GM23338 (cell line): ENCODE results near the gene COG6. TPM values are rescaled to one million over a fixed set of nuclear protein-coding genes. Genes with fewer than 3 reads are reported as not detected.

ENCODE experiments used
- ATAC-seq: fragments of 200-7000 bp; cut with Tn5 transposase; 3 replicates; pipeline ENCODE4 v1.9.1; 2020
- DNase-seq: peaks from one replicate; pipeline ENCODE4 v3.0.0-alpha.2; 2015; ENCODE audit warnings: low spot score
- H2AFZ ChIP-seq: fragments of 200-600 bp; sonication (generic); 2 replicates; pipeline ENCODE4 v1.8.0; 2016; ENCODE audit warnings: antibody characterized with exemption, mild to moderate bottlenecking, moderate library complexity
- H3F3A ChIP-seq: fragments of 200-600 bp; sonication (generic); replicated peaks from 2 replicates; pipeline ENCODE4 v1.8.0; 2017; ENCODE audit warnings: antibody characterized with exemption, mixed run types, low read depth
- H3K27ac ChIP-seq: fragments of 200-600 bp; sonication (generic); 2 replicates; pipeline ENCODE4 v1.6.1; 2016; ENCODE audit warnings: low read depth
- H3K27me3 ChIP-seq: fragments of 200-600 bp; sonication (generic); 2 replicates; pipeline ENCODE4 v1.8.0; 2016; ENCODE audit warnings: mild to moderate bottlenecking, mixed run types, moderate library complexity; ENCODE audit not compliant: insufficient read depth
- H3K36me3 ChIP-seq: fragments of 200-600 bp; sonication (generic); 2 replicates; pipeline ENCODE4 v1.8.0; 2016; ENCODE audit warnings: mild to moderate bottlenecking; ENCODE audit not compliant: insufficient read depth
- H3K4me1 ChIP-seq: fragments of 200-600 bp; sonication (generic); 2 replicates; pipeline ENCODE4 v1.8.0; 2016; ENCODE audit warnings: mild to moderate bottlenecking, moderate library complexity; ENCODE audit not compliant: insufficient read depth
- H3K4me2 ChIP-seq: fragments of 200-600 bp; sonication (generic); 2 replicates; pipeline ENCODE4 v1.7.1; 2017; ENCODE audit warnings: mixed run types
- H3K4me3 ChIP-seq: fragments of 200-600 bp; sonication (generic); 2 replicates; pipeline ENCODE4 v1.6.1; 2016; ENCODE audit warnings: mixed run types
- H3K79me2 ChIP-seq: fragments of 200-600 bp; sonication (generic); replicated peaks from 2 replicates; pipeline ENCODE4 v1.8.0; 2017; ENCODE audit warnings: mild to moderate bottlenecking; ENCODE audit not compliant: insufficient read depth
- H3K9me2 ChIP-seq: fragments of 200-600 bp; sonication (generic); 2 replicates; pipeline ENCODE4 v1.8.0; 2017; ENCODE audit not compliant: insufficient read depth
- H4K20me1 ChIP-seq: fragments of 200-600 bp; sonication (generic); replicated peaks from 2 replicates; pipeline ENCODE4 v1.8.0; 2017; ENCODE audit warnings: mild to moderate bottlenecking; ENCODE audit not compliant: insufficient read depth
- H3K27ac Mint-ChIP-seq: 2 replicates; pipeline ENCODE4 v1.8.0; 2020; ENCODE audit warnings: inconsistent platforms, mild to moderate bottlenecking, moderate library complexity, mixed read lengths
- H3K27me3 Mint-ChIP-seq: 3 replicates; pipeline ENCODE4 v1.8.0; 2022; ENCODE audit warnings: low read depth, mild to moderate bottlenecking, moderate library complexity, mixed read lengths, inconsistent platforms; ENCODE audit not compliant: insufficient read depth, poor library complexity
- H3K36me3 Mint-ChIP-seq: 3 replicates; pipeline ENCODE4 v1.8.0; 2021; ENCODE audit warnings: low read depth, mild to moderate bottlenecking, inconsistent platforms, moderate library complexity, mixed read lengths
- H3K4me1 Mint-ChIP-seq: 3 replicates; pipeline ENCODE4 v1.8.0; 2020; ENCODE audit warnings: mild to moderate bottlenecking, inconsistent platforms, mixed read lengths
- H3K4me3 Mint-ChIP-seq: 3 replicates; pipeline ENCODE4 v1.8.0; 2021; ENCODE audit warnings: moderate library complexity, mild to moderate bottlenecking, inconsistent platforms, mixed read lengths
- H3K9me3 Mint-ChIP-seq: 3 replicates; pipeline ENCODE4 v1.8.0; 2020; ENCODE audit warnings: moderate library complexity, mild to moderate bottlenecking, inconsistent platforms, mixed read lengths
- CREB1 ChIP-seq: fragments of 250-450 bp; sonication (Bioruptor Pico); IDR thresholded peaks from 2 replicates; pipeline ENCODE4 v1.5.0; 2020; ENCODE audit warnings: low read depth, mild to moderate bottlenecking, moderate library complexity
- CTCF ChIP-seq, 2 experiments: fragments of 200-600 bp in 1 of 2; sonication (generic) in 1 of 2; conservative IDR thresholded peaks; 2 replicates each; pipeline versions ENCODE4 v1.5.1 to v1.6.1; 2016 to 2017; ENCODE audit warnings: antibody characterized with exemption in 2 of 2, low read depth in 2 of 2, mild to moderate bottlenecking in 2 of 2, moderate library complexity in 1 of 2
- EZH2 ChIP-seq: fragments of 200-600 bp; sonication (generic); IDR thresholded peaks from one replicate; pipeline ENCODE4 v1.8.0; 2017; ENCODE audit warnings: antibody characterized with exemption, mild to moderate bottlenecking, low read depth; ENCODE audit not compliant: unreplicated experiment
- EZH2phosphoT487 ChIP-seq: fragments of 200-600 bp; sonication (generic); IDR thresholded peaks from one replicate; pipeline ENCODE4 v1.8.1; 2018; ENCODE audit warnings: antibody characterized with exemption; ENCODE audit not compliant: unreplicated experiment
- STAT1 ChIP-seq: IDR thresholded peaks from one replicate; pipeline ENCODE4 v1.6.1; 2016; ENCODE audit warnings: antibody characterized with exemption; ENCODE audit not compliant: unreplicated experiment
- ZNF114 ChIP-seq: fragments of 250-450 bp; sonication (Bioruptor Pico); IDR thresholded peaks from 2 replicates; pipeline ENCODE4 v1.5.0; 2020; ENCODE audit warnings: mild to moderate bottlenecking, moderate library complexity
- ZNF331 ChIP-seq: fragments of 250-450 bp; sonication (Bioruptor Pico); IDR thresholded peaks from 2 replicates; pipeline ENCODE4 v1.5.0; 2020; ENCODE audit warnings: low read depth, mild to moderate bottlenecking, moderate library complexity
- ZNF462 ChIP-seq: fragments of 250-450 bp; sonication (Bioruptor Pico); IDR thresholded peaks from 2 replicates; pipeline ENCODE4 v1.5.0; 2020; ENCODE audit warnings: mild to moderate bottlenecking, moderate library complexity
- polyA plus RNA-seq: library from polyadenylated mRNA; unstranded; fragments of >200 nt; fragmentation: Nextera tagmentation; extraction: Ambion mirVana; gene quantifications from 2 replicates; pipeline ENCODE4 v1.2.1, GENCODE V29; 2016
- total RNA-seq: library from RNA; depleted of rRNA; stranded (reverse); fragments of >200 nt; shearing (Covaris generic); gene quantifications from 2 replicates; pipeline ENCODE4 v1.2.3, GENCODE V29; 2014

COG6 gene
- total and polyA plus RNA-seq, 2 experiments from 2014 or later: 10.0 to 23.6 TPM

GRCh38 chr13:39682788-39683187 lies 27.3 kb downstream of the COG6 start (continued):
- TF ChIP-seq ZNF462 (CRISPR knock-in tag) (no peak), STAT1 (no peak), EZH2phosphoT487 (no peak), EZH2 (no peak), CREB1 (CRISPR knock-in tag) (no peak), ZNF114 (CRISPR knock-in tag) (no peak), ZNF331 (CRISPR knock-in tag) (no peak)

GRCh38 chr13:39684531-39685137 lies 29.2 kb downstream of the COG6 start:
- Histone ChIP-seq H3K4me1 (no peaks in the 10 kb centered on the region), H3K27me3 (no peaks in the 10 kb centered on the region), H3K9me2 (no peaks in the 10 kb centered on the region), H3F3A (no peaks in the 10 kb centered on the region), H3K4me3 (no peak overlapping the region), H3K36me3 (no peaks in the 10 kb centered on the region; the same call in 1 of the 2 replicates), H3K79me2 (no peaks in the 10 kb centered on the region), H4K20me1 (no peaks in the 10 kb centered on the region), H3K4me2 (no peak overlapping the region), H3K27ac (no peak overlapping the region), H2AFZ (no peak overlapping the region)
- Mint-ChIP-seq H3K27me3 (no peaks in the 10 kb centered on the region), H3K27ac (no peak overlapping the region), H3K4me1 (no peaks in the 10 kb centered on the region), H3K36me3 (peaks cover 14% of the 10 kb centered on the region), H3K9me3 (no peaks in the 10 kb centered on the region; the same call in 2 of the 3 replicates), H3K4me3 (no peak overlapping the region)
- ATAC-seq: no peak
- TF ChIP-seq CTCF (conservative IDR thresholded peaks at IDR 0.05; ENCODE audit: low read depth in 2 of 2): peak in 1 of 2 experiments; percentile 76; a peak in 3 of 4 replicates
- no peak for TF ChIP-seq ZNF114 (CRISPR knock-in tag)
- peak; percentile 72 for DNase-seq
